Measurements from ENCODE around the gene SLC28A1.

The SLC28A1 gene

DNA sequence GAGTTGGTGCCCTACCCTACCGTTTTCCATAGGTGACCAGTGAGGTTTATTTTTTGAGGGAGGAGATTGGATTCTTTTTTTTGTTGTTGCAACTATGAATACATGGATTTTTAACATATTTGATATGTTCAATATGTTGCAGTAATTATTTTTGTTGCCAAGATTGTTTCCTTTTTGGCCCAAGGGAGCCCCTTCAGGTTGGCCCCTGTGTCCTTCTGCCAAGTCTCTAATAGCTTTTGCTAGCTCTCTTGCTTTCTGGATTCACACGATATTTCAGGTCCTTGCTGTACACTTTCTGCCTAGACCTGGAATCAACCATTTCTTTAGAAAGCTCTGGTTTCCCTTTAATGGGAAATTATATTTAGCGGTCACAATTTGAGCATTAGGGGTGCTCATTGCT, 22.7 kb upstream of the SLC28A1 start:
- no peaks in the 10 kb centered on the region for H3K4me1 ChIP-seq (ENCODE audit: low read depth, poor library complexity, severe bottlenecking)
- no peak overlapping the region for H3K9ac ChIP-seq
- H3K4me3 ChIP-seq (IDR thresholded peaks at IDR 0.05; ENCODE audit: insufficient read depth, low read depth, low read length), result no peak overlapping the region
- H3K27me3 ChIP-seq (ENCODE audit: insufficient read depth, low read depth), result no peaks in the 10 kb centered on the region
- TF ChIP-seq, protein P1, sequence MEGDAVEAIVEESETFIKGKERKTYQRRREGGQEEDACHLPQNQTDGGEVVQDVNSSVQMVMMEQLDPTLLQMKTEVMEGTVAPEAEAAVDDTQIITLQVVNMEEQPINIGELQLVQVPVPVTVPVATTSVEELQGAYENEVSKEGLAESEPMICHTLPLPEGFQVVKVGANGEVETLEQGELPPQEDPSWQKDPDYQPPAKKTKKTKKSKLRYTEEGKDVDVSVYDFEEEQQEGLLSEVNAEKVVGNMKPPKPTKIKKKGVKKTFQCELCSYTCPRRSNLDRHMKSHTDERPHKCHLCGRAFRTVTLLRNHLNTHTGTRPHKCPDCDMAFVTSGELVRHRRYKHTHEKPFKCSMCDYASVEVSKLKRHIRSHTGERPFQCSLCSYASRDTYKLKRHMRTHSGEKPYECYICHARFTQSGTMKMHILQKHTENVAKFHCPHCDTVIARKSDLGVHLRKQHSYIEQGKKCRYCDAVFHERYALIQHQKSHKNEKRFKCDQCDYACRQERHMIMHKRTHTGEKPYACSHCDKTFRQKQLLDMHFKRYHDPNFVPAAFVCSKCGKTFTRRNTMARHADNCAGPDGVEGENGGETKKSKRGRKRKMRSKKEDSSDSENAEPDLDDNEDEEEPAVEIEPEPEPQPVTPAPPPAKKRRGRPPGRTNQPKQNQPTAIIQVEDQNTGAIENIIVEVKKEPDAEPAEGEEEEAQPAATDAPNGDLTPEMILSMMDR (conservative IDR thresholded peaks at IDR 0.05; ENCODE audit: low read depth, low read length), result no peak
- H3K36me3 ChIP-seq (ENCODE audit: insufficient read depth), result no peaks in the 10 kb centered on the region
- H3K79me2 ChIP-seq (ENCODE audit: insufficient read depth, low read depth), result no peaks in the 10 kb centered on the region
- H3K4me2 ChIP-seq, result no peak overlapping the region
- no peaks in the 10 kb centered on the region for H4K20me1 ChIP-seq (ENCODE audit: insufficient read depth)
- H2AFZ ChIP-seq (ENCODE audit: low read depth), result no peak overlapping the region
- no peak overlapping the region for H3K27ac ChIP-seq

GRCh38 chr15:84862214-84862975, 22.1 kb upstream of the SLC28A1 start:
- Histone ChIP-seq H3K4me1 (ENCODE audit: low read depth, poor library complexity, severe bottlenecking) (no peaks in the 10 kb centered on the region), H3K27me3 (ENCODE audit: insufficient read depth, low read depth) (no peaks in the 10 kb centered on the region), H3K27ac (no peak overlapping the region), H3K36me3 (ENCODE audit: insufficient read depth) (no peaks in the 10 kb centered on the region), H3K4me3 (IDR thresholded peaks at IDR 0.05; ENCODE audit: insufficient read depth, low read depth, low read length) (no peak overlapping the region), H3K4me2 (no peak overlapping the region), H3K79me2 (ENCODE audit: insufficient read depth, low read depth) (no peaks in the 10 kb centered on the region), H3K9ac (no peak overlapping the region), H2AFZ (ENCODE audit: low read depth) (no peak overlapping the region), H4K20me1 (ENCODE audit: insufficient read depth) (no peaks in the 10 kb centered on the region)
- TF ChIP-seq, protein P1 (conservative IDR thresholded peaks at IDR 0.05; ENCODE audit: low read depth, low read length), result no peak

DNA sequence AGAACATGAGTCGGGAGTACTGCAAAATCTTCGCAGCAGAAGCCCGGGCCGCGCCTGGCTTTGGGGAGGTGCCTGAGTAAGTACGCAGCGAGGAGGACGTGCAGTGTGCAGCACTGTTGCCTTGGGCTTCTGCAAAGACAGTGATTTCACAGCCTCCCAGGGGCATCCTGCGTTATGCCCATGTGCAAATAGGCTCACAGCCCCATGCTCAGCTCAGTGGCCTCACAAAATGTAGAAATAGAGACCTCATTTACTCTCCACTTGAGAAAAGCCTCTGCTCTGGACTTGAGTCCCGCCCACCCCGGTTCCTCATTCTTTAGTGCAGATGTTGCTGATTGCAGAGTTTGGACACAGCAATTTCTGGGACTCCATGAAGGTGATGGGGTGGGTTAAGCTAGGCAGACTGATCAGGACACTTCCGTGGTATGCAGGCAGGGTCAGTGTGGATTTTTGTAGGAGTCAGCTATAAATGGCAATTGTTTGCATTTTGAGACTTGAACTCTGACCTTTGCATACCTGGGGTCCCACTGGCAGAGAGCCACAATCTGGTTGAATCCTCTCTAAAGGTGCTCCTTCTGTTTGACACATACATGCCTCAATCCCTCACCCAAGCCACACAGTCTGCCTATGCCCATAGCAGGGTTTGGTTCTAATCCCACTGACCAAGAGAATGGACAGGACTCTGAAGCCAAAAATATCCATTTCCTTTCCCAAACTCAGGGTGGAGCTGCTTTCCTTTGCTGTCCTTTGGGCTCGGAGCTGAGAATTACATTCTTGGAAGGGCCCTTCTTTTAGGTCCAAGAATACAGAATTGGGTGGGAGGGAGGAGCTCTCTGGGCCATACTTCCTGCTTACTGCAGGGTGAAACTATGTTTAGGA, 20.7 kb upstream of the SLC28A1 start:
- Histone ChIP-seq H3K4me3 (IDR thresholded peaks at IDR 0.05; ENCODE audit: insufficient read depth, low read depth, low read length) (no peak overlapping the region), H3K79me2 (ENCODE audit: insufficient read depth, low read depth) (no peaks in the 10 kb centered on the region), H4K20me1 (ENCODE audit: insufficient read depth) (no peaks in the 10 kb centered on the region), H3K9ac (no peak overlapping the region), H3K4me1 (ENCODE audit: low read depth, poor library complexity, severe bottlenecking) (no peaks in the 10 kb centered on the region), H2AFZ (ENCODE audit: low read depth) (no peak overlapping the region), H3K27me3 (ENCODE audit: insufficient read depth, low read depth) (no peaks in the 10 kb centered on the region), H3K36me3 (ENCODE audit: insufficient read depth) (no peaks in the 10 kb centered on the region), H3K27ac (no peak overlapping the region), H3K4me2 (no peak overlapping the region)
- TF ChIP-seq, protein P1 (conservative IDR thresholded peaks at IDR 0.05; ENCODE audit: low read depth, low read length), result no peak

- Histone ChIP-seq H3K9ac (no peak overlapping the region), H3K4me3 (IDR thresholded peaks at IDR 0.05; ENCODE audit: insufficient read depth, low read depth, low read length) (no peak overlapping the region), H4K20me1 (ENCODE audit: insufficient read depth) (no peaks in the 10 kb centered on the region), H2AFZ (ENCODE audit: low read depth) (no peak overlapping the region), H3K36me3 (ENCODE audit: insufficient read depth) (no peaks in the 10 kb centered on the region), H3K79me2 (ENCODE audit: insufficient read depth, low read depth) (no peaks in the 10 kb centered on the region), H3K4me2 (no peak overlapping the region), H3K27me3 (ENCODE audit: insufficient read depth, low read depth) (no peaks in the 10 kb centered on the region), H3K4me1 (ENCODE audit: low read depth, poor library complexity, severe bottlenecking) (no peaks in the 10 kb centered on the region), H3K27ac (no peak overlapping the region)
- TF ChIP-seq, protein P1 (conservative IDR thresholded peaks at IDR 0.05; ENCODE audit: low read depth, low read length), result no peak
Measured at GRCh38 chr15:84864444-84864795, 20.0 kb upstream of the SLC28A1 start.

Data from KMS-11 (cell line).